Neural progenitor cell (in vitro differentiated cells): ENCODE data around the gene GPR137B.

ENCODE experiments used
- CTCF ChIP-seq: fragments of 200-600 bp; sonication (generic); IDR thresholded peaks from 2 replicates; pipeline ENCODE4 v1.5.1; 2017; ENCODE audit warnings: antibody characterized with exemption, mild to moderate bottlenecking
- EZH2 ChIP-seq: fragments of 200-600 bp; sonication (generic); IDR thresholded peaks from 2 replicates; pipeline ENCODE4 v1.6.1; 2017; ENCODE audit warnings: antibody characterized with exemption, mild to moderate bottlenecking, moderate library complexity

GRCh38 chr1:236144446-236145150 is 2.3 kb downstream of the GPR137B start:
- no peak for TF ChIP-seq CTCF
- no peak for TF ChIP-seq EZH2
